GM08714 (cell line): ENCODE results near the gene SLC3A2.
A peak's percentile ranks its signal among the peaks of the same experiment; 100 is the strongest.
"Not testable (repeated sequence)": the region's sequence is repeated elsewhere in the genome, so short reads cannot be mapped to it uniquely, and the experiment has no call there.

ENCODE experiments used
- H3K4me3 ChIP-seq: fragments of 200-500 bp; sonication (Bioruptor generic); 2 replicates; pipeline ENCODE4 v1.5.1; 2014; ENCODE audit warnings: mild to moderate bottlenecking, low read length, inconsistent platforms
- ZNF274 ChIP-seq: IDR thresholded peaks from 2 replicates; pipeline ENCODE4 v1.6.1; 2012; ENCODE audit warnings: mild to moderate bottlenecking, low read depth, low read length

SLC3A2 gene

GRCh38 chr11:62858201-62858600, 22.5 kb upstream of the SLC3A2 start:
- no peak for TF ChIP-seq ZNF274
- no peak overlapping the region; the same call in 1 of the 2 replicates for H3K4me3 ChIP-seq

DNA sequence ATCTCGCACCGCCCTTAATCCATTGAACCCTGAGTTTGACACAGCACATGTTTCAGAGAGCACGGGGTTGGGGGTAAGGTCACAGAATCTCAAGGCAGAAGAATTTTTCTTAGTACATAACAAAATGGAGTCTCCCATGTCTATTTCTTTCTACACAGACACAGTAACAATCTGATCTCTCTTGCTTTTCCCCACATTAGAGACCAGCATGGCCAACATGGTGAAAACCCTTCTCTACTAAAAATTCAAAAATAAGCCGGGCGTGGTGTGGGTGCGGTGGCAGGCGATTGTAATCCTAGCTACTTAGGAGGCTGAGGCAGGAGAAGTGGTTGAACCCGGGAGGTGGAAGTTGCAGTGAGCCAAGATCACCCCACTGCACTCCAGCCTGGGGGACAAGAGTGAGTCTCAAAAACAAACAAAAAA, 21.4 kb upstream of the SLC3A2 start:
- not testable (repeated sequence) for H3K4me3 ChIP-seq

- no peak overlapping the region for H3K4me3 ChIP-seq
- TF ChIP-seq ZNF274, result no peak
These were observed 19.7 kb upstream of the SLC3A2 start for GRCh38 chr11:62860835-62861563.

- H3K4me3 ChIP-seq, result not testable (repeated sequence)
These were observed 19.0 kb upstream of the SLC3A2 start for GRCh38 chr11:62861564-62862192.

- H3K4me3 ChIP-seq, result no peak overlapping the region
- TF ChIP-seq ZNF274, result no peak
These were observed 16.9 kb upstream of the SLC3A2 start for GRCh38 chr11:62863687-62864335.

GRCh38 chr11:62865635-62866034, 15.1 kb upstream of the SLC3A2 start:
- no peak for TF ChIP-seq ZNF274
- H3K4me3 ChIP-seq, result no peak overlapping the region

DNA sequence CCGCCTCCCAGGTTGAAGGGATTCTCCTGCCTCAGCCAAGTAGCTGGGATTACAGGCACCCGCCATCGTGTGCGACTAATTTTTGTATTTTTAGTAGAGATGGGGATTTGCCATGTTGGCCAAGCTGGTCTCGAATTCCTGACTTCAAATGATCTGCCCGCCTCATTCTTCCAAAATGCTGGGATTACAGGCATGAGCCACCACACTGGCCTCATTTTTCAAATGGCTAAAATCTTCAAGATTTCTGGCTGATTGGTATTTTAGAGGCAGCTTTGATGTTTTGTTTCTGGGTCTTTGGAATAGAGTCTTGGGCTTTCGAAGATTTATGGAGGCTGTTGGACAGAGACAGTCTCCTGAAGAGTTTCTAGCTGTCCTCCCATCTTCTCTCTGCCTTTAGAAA, 5.8 kb upstream of the SLC3A2 start:
- H3K4me3 ChIP-seq, result no peak overlapping the region
- TF ChIP-seq ZNF274, result no peak

DNA sequence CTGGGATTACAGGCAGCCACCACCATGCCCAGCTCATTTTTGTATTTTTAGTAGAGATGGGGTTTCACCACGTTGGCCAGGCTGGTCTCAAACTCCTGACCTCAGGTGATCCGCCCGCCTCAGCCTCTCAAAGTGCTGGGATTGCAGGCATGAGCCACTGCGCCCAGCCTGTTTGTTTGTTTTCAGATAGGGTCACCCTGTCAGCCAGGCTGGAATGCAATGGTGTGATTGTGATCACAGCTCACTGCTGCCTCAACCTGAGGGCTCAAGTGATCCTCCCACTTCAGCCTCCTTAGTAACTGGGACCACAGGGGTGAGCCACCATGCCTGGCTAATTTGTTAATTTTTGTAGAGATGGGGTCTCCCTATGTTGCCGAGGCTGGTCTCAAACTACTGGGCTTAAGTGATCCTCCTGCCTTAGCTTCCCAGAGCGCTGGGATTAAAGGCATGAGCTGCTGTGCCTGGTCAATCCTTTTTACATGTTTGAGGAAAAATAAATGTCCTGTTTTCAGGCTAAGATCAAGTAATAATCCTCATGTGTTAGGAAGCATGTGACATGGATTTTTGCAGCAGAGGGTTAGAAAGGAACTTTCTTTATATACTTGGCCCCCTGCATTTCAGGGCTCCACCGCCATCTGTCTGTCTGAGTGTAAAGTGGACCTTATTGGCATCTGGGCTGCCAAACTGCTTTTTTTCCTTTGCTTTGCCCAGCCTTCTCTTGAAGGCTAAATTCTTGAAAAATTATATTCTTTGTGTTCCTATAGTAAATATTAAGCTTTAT, 4.8 kb upstream of the SLC3A2 start:
- no peak for TF ChIP-seq ZNF274
- H3K4me3 ChIP-seq, result no peak overlapping the region

DNA sequence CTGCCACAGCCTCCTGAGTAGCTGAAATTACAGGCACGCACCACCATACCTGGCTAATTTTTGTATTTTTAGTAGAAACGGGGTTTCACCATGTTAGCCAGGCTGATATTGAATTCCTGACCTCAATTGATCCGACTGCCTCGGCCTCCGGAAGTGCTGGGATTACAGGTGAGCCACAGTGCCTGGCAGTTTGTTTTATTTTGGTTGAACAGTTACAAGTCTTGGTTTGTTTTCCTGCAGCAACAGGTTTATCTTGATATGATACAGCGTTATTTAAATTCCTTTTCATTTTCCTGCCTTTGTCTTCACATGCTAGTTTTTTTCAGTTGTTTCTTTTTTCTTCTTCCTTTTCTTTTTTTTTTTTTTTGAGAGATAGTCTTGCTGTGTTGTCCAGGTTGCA, 4.0 kb upstream of the SLC3A2 start:
- no peak for TF ChIP-seq ZNF274
- H3K4me3 ChIP-seq, result no peak overlapping the region

- H3K4me3 ChIP-seq, result no peak overlapping the region; the same call in 1 of the 2 replicates
- no peak for TF ChIP-seq ZNF274
These were observed 1.3 kb upstream of the SLC3A2 start for GRCh38 chr11:62879235-62879978.

- TF ChIP-seq ZNF274, result no peak
- peak overlapping the region; percentile 85; the same call in 1 of the 2 replicates for H3K4me3 ChIP-seq
These were observed 379 bp upstream of the SLC3A2 start for GRCh38 chr11:62880231-62880802.

- peak overlapping the region; percentile 85 for H3K4me3 ChIP-seq
- no peak for TF ChIP-seq ZNF274
These were observed 1.1 kb downstream of the SLC3A2 start for GRCh38 chr11:62881579-62882430.

- peak overlapping the region; percentile 85 for H3K4me3 ChIP-seq
These were observed 1.7 kb downstream of the SLC3A2 start for GRCh38 chr11:62882431-62882749.

More at GRCh38 chr11:62882431-62882749, 1.7 kb downstream of the SLC3A2 start:
- no peak for TF ChIP-seq ZNF274
